Non-pigmented ciliary epithelial cell (primary cell): ENCODE data around the gene FH.

ENCODE experiments used
- DNase-seq: peaks from one replicate; pipeline ENCODE4 v3.0.0-alpha.2; 2010; ENCODE audit warnings: low read depth

Gene FH

GRCh38 chr1:241521718-241522117, 2.2 kb upstream of the FH start:
- no peak for DNase-seq

- DNase-seq, result no peak
Measured at GRCh38 chr1:241520080-241520465, 518 bp upstream of the FH start.

- DNase-seq, result no peak
Measured at GRCh38 chr1:241518476-241519307, 863 bp downstream of the FH start.

- DNase-seq, result no peak
Measured at GRCh38 chr1:241513378-241513777, 6.2 kb downstream of the FH start.

GRCh38 chr1:241507189-241507863, 12.2 kb downstream of the FH start:
- no peak for DNase-seq

- no peak for DNase-seq
Measured at GRCh38 chr1:241503444-241503843, 16.1 kb downstream of the FH start.

- DNase-seq, result no peak
Measured at GRCh38 chr1:241499910-241500309, 19.6 kb downstream of the FH start.

GRCh38 chr1:241495741-241496140, 23.8 kb downstream of the FH start:
- no peak for DNase-seq

GRCh38 chr1:241488739-241489138, 30.8 kb downstream of the FH start:
- no peak for DNase-seq

- no peak for DNase-seq
Measured at GRCh38 chr1:241485554-241485992, 34.0 kb downstream of the FH start.

GRCh38 chr1:241485145-241485544, 34.4 kb downstream of the FH start:
- no peak for DNase-seq

GRCh38 chr1:241482761-241483250, 36.7 kb downstream of the FH start:
- no peak for DNase-seq

- no peak for DNase-seq
Measured at GRCh38 chr1:241479294-241479693, 40.3 kb downstream of the FH start.

GRCh38 chr1:241475671-241476070, 43.9 kb downstream of the FH start:
- DNase-seq, result no peak

- DNase-seq, result no peak
Measured at GRCh38 chr1:241473026-241473425, 46.5 kb downstream of the FH start.

GRCh38 chr1:241470908-241471590, 48.5 kb downstream of the FH start:
- DNase-seq, result no peak

GRCh38 chr1:241470361-241470760, 49.2 kb downstream of the FH start:
- no peak for DNase-seq

GRCh38 chr1:241465673-241466072, 53.9 kb downstream of the FH start:
- no peak for DNase-seq

GRCh38 chr1:241464985-241465384, 54.6 kb downstream of the FH start:
- no peak for DNase-seq

- DNase-seq, result no peak
Measured at GRCh38 chr1:241462391-241462790, 57.2 kb downstream of the FH start.

- DNase-seq, result no peak
Measured at GRCh38 chr1:241460098-241460873, 59.3 kb downstream of the FH start.

GRCh38 chr1:241459186-241459802, 60.3 kb downstream of the FH start:
- DNase-seq, result no peak
